Measurements from ENCODE around the gene ASIC2.

Gene ASIC2

GRCh38 chr17:33127706-33128105 lies 165.4 kb downstream of the ASIC2 start:
- no peaks in the 10 kb centered on the region for H3K36me3 ChIP-seq
- TF ChIP-seq Cebpa-rat (IDR thresholded peaks at IDR 0.05) = no peak
- H3K9me3 ChIP-seq = no peaks in the 10 kb centered on the region
- H3K4me1 ChIP-seq = 0 out of 2 replicates have a peak, but pooled peaks cover 6% of the 10 kb centered on the region
- no peak overlapping the region for H3K9ac ChIP-seq
- no peak overlapping the region for H3K27ac ChIP-seq
- no peak overlapping the region for H3K4me2 ChIP-seq
- H4K20me1 ChIP-seq = no peaks in the 10 kb centered on the region
- H3K27me3 ChIP-seq = no peaks in the 10 kb centered on the region
- H3K4me3 ChIP-seq = no peak overlapping the region

GRCh38 chr17:33126086-33126485 lies 167.0 kb downstream of the ASIC2 start:
- no peak for TF ChIP-seq Cebpa-rat (IDR thresholded peaks at IDR 0.05)
- Histone ChIP-seq H3K9me3 (no peaks in the 10 kb centered on the region), H3K27ac (no peak overlapping the region), H3K9ac (no peak overlapping the region), H4K20me1 (no peaks in the 10 kb centered on the region), H3K4me1 (peaks cover 20% of the 10 kb centered on the region), H3K4me3 (no peak overlapping the region), H3K36me3 (no peaks in the 10 kb centered on the region), H3K4me2 (no peak overlapping the region), H3K27me3 (no peaks in the 10 kb centered on the region)

GRCh38 chr17:33125552-33125950 lies 167.5 kb downstream of the ASIC2 start:
- Histone ChIP-seq H3K4me2 (no peak overlapping the region), H3K27ac (no peak overlapping the region), H4K20me1 (no peaks in the 10 kb centered on the region), H3K4me1 (peaks cover 25% of the 10 kb centered on the region), H3K27me3 (no peaks in the 10 kb centered on the region), H3K9ac (no peak overlapping the region), H3K9me3 (no peaks in the 10 kb centered on the region), H3K4me3 (no peak overlapping the region), H3K36me3 (no peaks in the 10 kb centered on the region)
- no peak for TF ChIP-seq Cebpa-rat (IDR thresholded peaks at IDR 0.05)

GRCh38 chr17:33124871-33125551 lies 168.1 kb downstream of the ASIC2 start:
- no peak overlapping the region for H3K27ac ChIP-seq
- H4K20me1 ChIP-seq = no peaks in the 10 kb centered on the region
- no peak overlapping the region for H3K4me3 ChIP-seq
- H3K4me1 ChIP-seq = peaks cover 31% of the 10 kb centered on the region
- no peak for TF ChIP-seq Cebpa-rat (IDR thresholded peaks at IDR 0.05)
- H3K4me2 ChIP-seq = 0 out of 2 replicates have a peak overlapping the region, but pooled peaks have one; percentile 1
- H3K36me3 ChIP-seq = no peaks in the 10 kb centered on the region
- no peaks in the 10 kb centered on the region for H3K27me3 ChIP-seq
- H3K9me3 ChIP-seq = no peaks in the 10 kb centered on the region
- no peak overlapping the region for H3K9ac ChIP-seq

- Histone ChIP-seq H3K4me2 (no peak overlapping the region), H3K4me1 (peaks cover 33% of the 10 kb centered on the region)
- TF ChIP-seq Cebpa-rat (IDR thresholded peaks at IDR 0.05) = no peak
These were observed 168.9 kb downstream of the ASIC2 start for GRCh38 chr17:33124185-33124584.

GRCh38 chr17:33121756-33122155 lies 171.3 kb downstream of the ASIC2 start:
- Histone ChIP-seq H3K4me3 (no peak overlapping the region), H3K36me3 (no peaks in the 10 kb centered on the region), H3K27me3 (no peaks in the 10 kb centered on the region), H3K9ac (no peak overlapping the region), H3K4me1 (peaks cover 33% of the 10 kb centered on the region), H3K27ac (no peak overlapping the region), H3K4me2 (peak overlapping the region; percentile 54), H4K20me1 (no peaks in the 10 kb centered on the region; the same call in 1 of the 2 replicates), H3K9me3 (no peaks in the 10 kb centered on the region)
- TF ChIP-seq Cebpa-rat (IDR thresholded peaks at IDR 0.05) = no peak

More at GRCh38 chr17:33124185-33124584, 168.9 kb downstream of the ASIC2 start:
- no peaks in the 10 kb centered on the region for H3K27me3 ChIP-seq
- H3K36me3 ChIP-seq = no peaks in the 10 kb centered on the region
- H3K9me3 ChIP-seq = no peaks in the 10 kb centered on the region
- H3K9ac ChIP-seq = no peak overlapping the region
- H4K20me1 ChIP-seq = no peaks in the 10 kb centered on the region; the same call in 1 of the 2 replicates
- no peak overlapping the region for H3K27ac ChIP-seq
- no peak overlapping the region for H3K4me3 ChIP-seq

GRCh38 chr17:33121272-33121671 lies 171.8 kb downstream of the ASIC2 start:
- H3K27ac ChIP-seq = no peak overlapping the region
- no peak overlapping the region for H3K4me3 ChIP-seq
- no peaks in the 10 kb centered on the region; the same call in 1 of the 2 replicates for H4K20me1 ChIP-seq
- H3K4me2 ChIP-seq = peak overlapping the region; percentile 54
- TF ChIP-seq Cebpa-rat (IDR thresholded peaks at IDR 0.05) = 0 out of 2 replicates have a peak, but pooled peaks have one; percentile 42
- H3K36me3 ChIP-seq = no peaks in the 10 kb centered on the region
- no peaks in the 10 kb centered on the region for H3K27me3 ChIP-seq
- H3K9me3 ChIP-seq = no peaks in the 10 kb centered on the region
- peaks cover 33% of the 10 kb centered on the region for H3K4me1 ChIP-seq
- H3K9ac ChIP-seq = no peak overlapping the region

- 0 out of 2 replicates have a peak overlapping the region, but pooled peaks have one; percentile 19 for H3K4me2 ChIP-seq
- H3K4me1 ChIP-seq = peaks cover 28% of the 10 kb centered on the region
- no peaks in the 10 kb centered on the region; the same call in 1 of the 2 replicates for H4K20me1 ChIP-seq
- H3K27me3 ChIP-seq = no peaks in the 10 kb centered on the region
- no peaks in the 10 kb centered on the region for H3K36me3 ChIP-seq
- no peaks in the 10 kb centered on the region for H3K9me3 ChIP-seq
- TF ChIP-seq Cebpa-rat (IDR thresholded peaks at IDR 0.05) = no peak
- H3K9ac ChIP-seq = no peak overlapping the region
- no peak overlapping the region for H3K27ac ChIP-seq
- no peak overlapping the region for H3K4me3 ChIP-seq
These were observed 173.0 kb downstream of the ASIC2 start for GRCh38 chr17:33120103-33120502.

- no peak overlapping the region for H3K9ac ChIP-seq
- H4K20me1 ChIP-seq = no peaks in the 10 kb centered on the region; the same call in 1 of the 2 replicates
- no peaks in the 10 kb centered on the region for H3K27me3 ChIP-seq
- no peaks in the 10 kb centered on the region for H3K9me3 ChIP-seq
- no peak overlapping the region for H3K27ac ChIP-seq
- H3K36me3 ChIP-seq = no peaks in the 10 kb centered on the region
- no peak for TF ChIP-seq Cebpa-rat (IDR thresholded peaks at IDR 0.05)
- H3K4me2 ChIP-seq = no peak overlapping the region
- no peak overlapping the region for H3K4me3 ChIP-seq
- peaks cover 27% of the 10 kb centered on the region for H3K4me1 ChIP-seq
These were observed 174.6 kb downstream of the ASIC2 start for GRCh38 chr17:33118391-33119075.

GRCh38 chr17:33116021-33116551 lies 177.0 kb downstream of the ASIC2 start:
- no peak overlapping the region for H3K27ac ChIP-seq
- peaks cover 13% of the 10 kb centered on the region for H3K4me1 ChIP-seq
- H3K36me3 ChIP-seq = no peaks in the 10 kb centered on the region
- H3K27me3 ChIP-seq = no peaks in the 10 kb centered on the region
- H3K9ac ChIP-seq = no peak overlapping the region
- TF ChIP-seq Cebpa-rat (IDR thresholded peaks at IDR 0.05) = no peak
- no peak overlapping the region for H3K4me2 ChIP-seq
- no peaks in the 10 kb centered on the region; the same call in 1 of the 2 replicates for H4K20me1 ChIP-seq
- H3K9me3 ChIP-seq = no peaks in the 10 kb centered on the region
- H3K4me3 ChIP-seq = no peak overlapping the region
